ENCODE results near the gene GGT1.
"Not testable (repeated sequence)": the region's sequence is repeated elsewhere in the genome, so short reads cannot be mapped to it uniquely, and the experiment has no call there.

Gene GGT1

GRCh38 chr22:24629069-24629468, 26.1 kb downstream of the GGT1 start:
- in situ Hi-C loops (cut with HindIII; ENCODE audit: low sequenced_read_pairs); DNase-seq (ENCODE audit: low read depth); H3K4me3 ChIP-seq (ENCODE audit: low read depth, low read length): not testable (repeated sequence)
- TF ChIP-seq, protein P1, sequence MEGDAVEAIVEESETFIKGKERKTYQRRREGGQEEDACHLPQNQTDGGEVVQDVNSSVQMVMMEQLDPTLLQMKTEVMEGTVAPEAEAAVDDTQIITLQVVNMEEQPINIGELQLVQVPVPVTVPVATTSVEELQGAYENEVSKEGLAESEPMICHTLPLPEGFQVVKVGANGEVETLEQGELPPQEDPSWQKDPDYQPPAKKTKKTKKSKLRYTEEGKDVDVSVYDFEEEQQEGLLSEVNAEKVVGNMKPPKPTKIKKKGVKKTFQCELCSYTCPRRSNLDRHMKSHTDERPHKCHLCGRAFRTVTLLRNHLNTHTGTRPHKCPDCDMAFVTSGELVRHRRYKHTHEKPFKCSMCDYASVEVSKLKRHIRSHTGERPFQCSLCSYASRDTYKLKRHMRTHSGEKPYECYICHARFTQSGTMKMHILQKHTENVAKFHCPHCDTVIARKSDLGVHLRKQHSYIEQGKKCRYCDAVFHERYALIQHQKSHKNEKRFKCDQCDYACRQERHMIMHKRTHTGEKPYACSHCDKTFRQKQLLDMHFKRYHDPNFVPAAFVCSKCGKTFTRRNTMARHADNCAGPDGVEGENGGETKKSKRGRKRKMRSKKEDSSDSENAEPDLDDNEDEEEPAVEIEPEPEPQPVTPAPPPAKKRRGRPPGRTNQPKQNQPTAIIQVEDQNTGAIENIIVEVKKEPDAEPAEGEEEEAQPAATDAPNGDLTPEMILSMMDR (IDR thresholded peaks at IDR 0.05; ENCODE audit: low read depth, low read length, missing control alignments): peak; percentile 30

GRCh38 chr22:24630812-24631427, 27.9 kb downstream of the GGT1 start:
- DNase-seq (ENCODE audit: low read depth); in situ Hi-C loops (cut with HindIII; ENCODE audit: low sequenced_read_pairs); H3K4me3 ChIP-seq (ENCODE audit: low read depth, low read length): not testable (repeated sequence)

DNA sequence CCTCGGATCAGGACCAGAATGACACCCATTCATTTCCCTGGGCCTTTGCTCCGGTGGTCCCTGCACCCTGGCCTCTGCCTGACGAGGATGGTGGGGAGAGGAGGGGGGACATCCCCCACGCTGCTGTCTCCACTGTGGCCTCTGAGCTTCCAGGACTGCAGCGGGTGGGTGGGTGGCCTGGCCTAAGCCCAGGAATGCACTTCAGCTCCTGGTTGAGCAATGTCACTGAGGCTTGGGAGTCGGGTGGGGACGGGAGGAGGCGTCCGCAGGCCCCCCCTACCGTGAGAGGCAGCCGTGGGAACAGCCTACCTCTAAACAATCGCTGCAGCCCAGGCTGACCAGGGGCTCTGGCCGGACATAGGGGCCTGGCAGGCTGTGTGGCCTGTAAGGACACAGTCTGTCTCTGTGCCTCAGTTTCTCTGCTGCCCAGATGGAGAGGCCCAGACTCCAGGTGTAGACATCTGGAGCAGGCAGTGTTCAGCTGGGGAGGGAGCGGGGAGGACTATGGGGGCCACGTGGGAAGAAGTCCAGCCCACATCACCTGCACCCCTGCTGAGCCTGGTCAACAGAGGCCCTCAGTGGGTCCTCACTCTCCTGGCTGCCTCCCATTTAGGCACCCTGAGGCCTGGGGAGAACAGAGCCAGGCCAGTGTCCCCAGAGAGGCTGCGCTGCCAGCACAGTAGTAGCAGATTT, 28.6 kb downstream of the GGT1 start:
- in situ Hi-C loops (cut with HindIII; ENCODE audit: low sequenced_read_pairs); DNase-seq (ENCODE audit: low read depth); H3K4me3 ChIP-seq (ENCODE audit: low read depth, low read length): not testable (repeated sequence)

- in situ Hi-C loops (cut with HindIII; ENCODE audit: low sequenced_read_pairs); H3K4me3 ChIP-seq (ENCODE audit: low read depth, low read length); DNase-seq (ENCODE audit: low read depth): not testable (repeated sequence)
These were observed 29.6 kb downstream of the GGT1 start for GRCh38 chr22:24632642-24633041.

- DNase-seq (ENCODE audit: low read depth); H3K4me3 ChIP-seq (ENCODE audit: low read depth, low read length); in situ Hi-C loops (cut with HindIII; ENCODE audit: low sequenced_read_pairs): not testable (repeated sequence)
These were observed 30.4 kb downstream of the GGT1 start for GRCh38 chr22:24633231-24634023.

DNA sequence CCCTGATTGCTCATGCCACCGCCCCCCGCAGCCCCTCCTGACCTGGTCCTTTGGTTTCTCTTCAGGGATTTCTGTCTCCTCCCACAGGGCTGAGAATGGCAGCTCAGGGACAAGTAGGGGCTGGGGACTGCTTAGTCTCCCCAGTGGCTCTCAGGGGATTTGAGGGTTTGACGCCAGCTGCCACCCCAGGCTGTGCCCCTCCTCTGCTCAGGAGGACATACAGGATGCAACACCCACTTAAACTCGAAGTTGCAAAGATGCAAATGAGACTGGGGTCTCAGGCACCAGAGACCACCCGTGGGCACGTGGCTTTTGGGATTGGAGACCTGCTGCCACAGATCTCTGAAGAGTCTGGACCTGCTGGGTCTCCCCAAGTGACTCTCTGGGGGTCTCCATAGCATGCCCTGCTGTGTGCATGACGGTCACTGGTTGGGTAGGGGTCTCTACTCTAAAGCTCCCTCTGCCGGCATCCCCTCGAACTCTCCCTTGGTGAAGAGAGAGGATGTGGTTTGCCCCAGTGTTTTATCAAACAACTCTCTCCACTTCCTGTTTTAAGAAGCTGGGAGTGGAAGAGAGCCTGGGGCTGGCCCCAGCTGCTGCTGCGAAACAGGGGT, 31.9 kb downstream of the GGT1 start:
- H3K4me3 ChIP-seq (ENCODE audit: low read depth, low read length); in situ Hi-C loops (cut with HindIII; ENCODE audit: low sequenced_read_pairs); DNase-seq (ENCODE audit: low read depth): not testable (repeated sequence)
- TF ChIP-seq, protein P1 (IDR thresholded peaks at IDR 0.05; ENCODE audit: low read depth, low read length, missing control alignments): peak; percentile 10

DNA sequence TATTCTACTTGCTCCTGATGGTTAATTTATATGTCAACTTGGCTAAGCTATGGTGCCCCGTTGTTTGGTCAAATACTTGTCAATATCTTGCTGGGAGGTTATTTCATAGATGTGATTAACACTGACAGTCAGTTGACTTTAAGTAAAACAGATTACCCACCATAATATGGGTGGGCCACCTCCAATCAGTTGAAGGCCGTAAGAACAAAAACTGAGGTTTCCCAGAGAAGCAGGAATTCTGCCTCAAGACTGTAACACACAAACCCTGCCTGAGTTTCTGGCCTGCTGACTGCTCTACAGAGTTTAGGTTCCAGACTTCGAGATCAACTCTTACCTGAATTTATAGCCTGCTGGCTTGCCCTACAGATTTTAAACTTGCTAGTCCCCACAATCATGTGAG, 33.5 kb downstream of the GGT1 start:
- DNase-seq (ENCODE audit: low read depth); H3K4me3 ChIP-seq (ENCODE audit: low read depth, low read length); in situ Hi-C loops (cut with HindIII; ENCODE audit: low sequenced_read_pairs): not testable (repeated sequence)

DNA sequence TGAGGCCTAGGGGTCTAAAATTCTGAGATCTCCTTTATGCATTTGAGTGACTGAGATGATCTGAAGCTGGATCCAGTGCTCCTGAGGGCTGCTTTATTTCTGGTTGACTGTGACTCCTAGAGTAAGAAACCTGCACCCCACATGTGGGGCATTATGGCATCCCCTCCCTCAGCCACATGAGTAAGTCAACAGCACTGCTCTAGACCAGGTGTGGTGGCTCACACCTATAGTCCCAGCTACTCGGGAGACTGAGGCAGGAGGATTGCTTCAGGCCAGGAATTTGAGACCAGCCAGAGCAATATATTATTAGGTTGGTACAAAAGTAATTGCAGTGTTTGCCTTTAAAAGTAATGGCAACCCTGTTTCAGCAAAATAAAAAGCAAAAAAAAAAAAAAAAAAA, 39.3 kb downstream of the GGT1 start:
- in situ Hi-C loops (cut with HindIII; ENCODE audit: low sequenced_read_pairs); DNase-seq (ENCODE audit: low read depth): not testable (repeated sequence)

GRCh38 chr22:24644409-24644808, 41.4 kb downstream of the GGT1 start:
- H3K4me3 ChIP-seq (ENCODE audit: low read depth, low read length); in situ Hi-C loops (cut with HindIII; ENCODE audit: low sequenced_read_pairs); DNase-seq (ENCODE audit: low read depth): not testable (repeated sequence)

More for the DNA sequence above, 39.3 kb downstream of the GGT1 start:
- H3K4me3 ChIP-seq (ENCODE audit: low read depth, low read length): not testable (repeated sequence)

GRCh38 chr22:24645408-24646399, 42.7 kb downstream of the GGT1 start:
- DNase-seq (ENCODE audit: low read depth); in situ Hi-C loops (cut with HindIII; ENCODE audit: low sequenced_read_pairs); H3K4me3 ChIP-seq (ENCODE audit: low read depth, low read length): not testable (repeated sequence)

DNA sequence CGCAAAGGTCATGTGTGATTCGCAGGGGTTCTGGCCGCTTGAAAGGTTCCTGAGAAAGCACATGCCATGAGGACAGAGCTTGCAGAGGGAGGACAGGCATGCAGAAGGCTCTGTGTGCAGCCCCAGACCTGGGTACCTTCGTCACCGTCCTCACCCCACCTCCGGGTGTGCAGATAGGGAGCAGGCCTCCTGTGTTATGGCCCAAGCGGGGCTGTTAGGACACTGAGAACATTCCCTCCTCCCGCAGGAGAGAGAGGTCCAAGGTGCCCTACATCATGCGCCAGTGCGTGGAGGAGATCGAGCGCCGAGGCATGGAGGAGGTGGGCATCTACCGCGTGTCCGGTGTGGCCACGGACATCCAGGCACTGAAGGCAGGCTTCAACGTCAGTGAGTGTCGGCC, 43.8 kb downstream of the GGT1 start:
- DNase-seq (ENCODE audit: low read depth); H3K4me3 ChIP-seq (ENCODE audit: low read depth, low read length); in situ Hi-C loops (cut with HindIII; ENCODE audit: low sequenced_read_pairs): not testable (repeated sequence)

- in situ Hi-C loops (cut with HindIII; ENCODE audit: low sequenced_read_pairs); H3K4me3 ChIP-seq (ENCODE audit: low read depth, low read length); DNase-seq (ENCODE audit: low read depth): not testable (repeated sequence)
These were observed 46.4 kb downstream of the GGT1 start for GRCh38 chr22:24649371-24649770.

- in situ Hi-C loops (cut with HindIII; ENCODE audit: low sequenced_read_pairs); DNase-seq (ENCODE audit: low read depth); H3K4me3 ChIP-seq (ENCODE audit: low read depth, low read length): not testable (repeated sequence)
These were observed 47.9 kb downstream of the GGT1 start for GRCh38 chr22:24650884-24651283.

DNA sequence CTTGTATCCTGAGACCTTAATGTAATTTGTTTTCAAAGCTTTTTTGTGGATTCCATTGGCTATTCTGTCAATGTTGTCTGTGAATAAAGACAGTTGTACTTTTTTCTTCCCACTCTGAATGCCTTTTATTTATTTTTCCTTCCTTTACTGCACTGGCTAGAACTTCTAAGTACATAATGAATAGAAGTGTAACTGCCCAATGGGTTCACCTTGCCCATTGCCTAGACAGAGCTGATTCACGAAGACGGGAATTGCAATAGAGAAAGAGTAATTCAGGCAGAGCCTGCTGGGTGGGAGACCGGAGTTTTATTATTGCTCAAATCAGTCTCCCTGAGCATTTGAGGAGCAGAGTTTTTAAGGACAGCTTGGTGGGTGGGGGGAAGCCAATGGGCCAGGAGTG, 62.4 kb downstream of the GGT1 start:
- H3K4me3 ChIP-seq (ENCODE audit: low read depth, low read length); DNase-seq (ENCODE audit: low read depth); in situ Hi-C loops (cut with HindIII; ENCODE audit: low sequenced_read_pairs): not testable (repeated sequence)
